Transverse colon (tissue), 4 donors: ENCODE results near the gene RPE65. TPM values are rescaled to one million over a fixed set of nuclear protein-coding genes. Genes with fewer than 3 reads are reported as not detected.

Experiments
- DNase-seq: peaks from one replicate; pipeline ENCODE4 v3.0.0-alpha.2; 2019
- H3K27ac ChIP-seq, 4 donors: fragments of 200-600 bp; sonication (generic); 2 replicates each; pipeline ENCODE4 v1.5.1; 2016 to 2018; ENCODE audit warnings: inconsistent platforms in 4 of 4
- H3K27me3 ChIP-seq: fragments of 200-600 bp; sonication (generic); 2 replicates; pipeline ENCODE4 v1.5.1; 2017; ENCODE audit warnings: inconsistent platforms
- H3K36me3 ChIP-seq, 4 donors: fragments of 200-600 bp; sonication (generic); 2 replicates each; pipeline ENCODE4 v1.5.1; 2017 to 2019; ENCODE audit warnings: inconsistent platforms in 4 of 4
- H3K4me1 ChIP-seq, 4 donors: fragments of 200-600 bp; sonication (generic); 2 replicates each; pipeline ENCODE4 v1.5.1; 2017 to 2020; ENCODE audit warnings: inconsistent platforms in 4 of 4
- H3K4me3 ChIP-seq, 4 donors: fragments of 200-600 bp; sonication (generic); 1 replicate in 1 of 4; 2 replicates in 3 of 4; pipeline versions ENCODE4 v1.5.1 to v1.6.1; 2017 to 2019; ENCODE audit warnings: inconsistent platforms in 4 of 4
- H3K9me3 ChIP-seq, 2 donors: fragments of 200-600 bp; sonication (generic); 2 replicates each; pipeline ENCODE4 v1.5.1; 2017 to 2019; ENCODE audit warnings: inconsistent platforms in 2 of 2
- EP300 ChIP-seq: sonication (generic); formaldehyde crosslinking; IDR thresholded peaks from one replicate; pipeline ENCODE4 v1.6.1; 2017; ENCODE audit warnings: antibody characterized with exemption, low read depth
- POLR2A ChIP-seq: fragments of 450-650 bp; IDR thresholded peaks from one replicate; pipeline ENCODE4 v1.6.1; 2016; ENCODE audit warnings: antibody characterized with exemption, mild to moderate bottlenecking, moderate library complexity
- POLR2AphosphoS5 ChIP-seq, 3 donors: sonication (generic); formaldehyde crosslinking; IDR thresholded peaks; one replicate each; pipeline ENCODE4 v1.6.1; 2016; ENCODE audit warnings: antibody characterized with exemption in 3 of 3
- WGBS, 2 donors: methylation state at CpG; one replicate each; pipeline ENCODE4 v1.1.5; 2018; ENCODE audit warnings: low coverage in 1 of 2; 5-methylcytosine and 5-hydroxymethylcytosine counted together
- in situ Hi-C, 4 donors: fragments of 200-750 bp; cut with MboI; loops; one replicate each; pipeline versions ENCODE4 v1.15.0 to v1.15.1; 2017; ENCODE audit warnings: low sequenced_read_pairs in 3 of 4, low pct_ligation_motif_present in 1 of 4, low pct_unique_long_range_greater_than_20kb in 1 of 4
- intact Hi-C: fragments of 100-400 bp; cut with DNase I; formaldehyde crosslinking; loops from one replicate; pipeline ENCODE4 v1.15.1; 2023; ENCODE audit warnings: low total_unique reads
- total RNA-seq, 4 donors: library from RNA; depleted of rRNA; stranded (reverse); fragments of >200 nt; gene quantifications; one replicate each; pipeline ENCODE4 v1.1.0, GENCODE V29; 2016
- TF ChIP-seq, protein P1 (sequence below), 5 experiments: fragments of 200-600 bp in 3 of 5; fragments of 450-650 bp in 2 of 5; sonication (generic) in 3 of 5; IDR thresholded peaks; 1 replicate in 2 of 5; 2 replicates in 3 of 5; pipeline ENCODE4 v1.5.1; 2016 to 2017; ENCODE audit warnings: antibody characterized with exemption in 5 of 5, inconsistent platforms in 3 of 5, mild to moderate bottlenecking in 2 of 5, moderate library complexity in 1 of 5

RPE65 gene
- not detected for total RNA-seq

DNA sequence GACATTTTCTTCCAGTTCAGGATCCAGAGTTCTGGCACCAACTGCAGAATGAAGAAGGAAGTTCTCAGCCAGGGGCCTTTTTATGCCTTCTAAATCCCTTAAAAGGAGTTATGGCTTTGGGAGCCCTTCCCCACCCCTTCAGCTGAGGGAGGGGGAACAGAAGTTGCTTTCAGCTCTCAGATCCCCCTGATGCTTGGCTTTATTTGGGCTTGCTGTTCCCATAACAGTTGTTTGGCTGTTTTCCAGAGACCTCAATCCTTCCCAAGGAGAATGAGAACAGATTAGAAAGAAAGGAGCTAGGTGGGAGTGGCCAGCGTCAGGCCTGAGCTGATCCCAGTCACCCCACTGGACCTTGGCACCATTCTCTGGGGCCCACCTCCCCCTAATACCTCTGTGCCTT, at the start of gene RPE65:
Gene RPE65 (minus strand): TSS at position 54 of the 400 bp plus-strand sequence. CDS start 49 bp downstream, at position 5.
- intact Hi-C loops: no loop called here
- TF ChIP-seq POLR2AphosphoS5 (IDR thresholded peaks at IDR 0.05) (no peak), POLR2A (no peak), EP300 (no peak)
- TF ChIP-seq, protein P1, sequence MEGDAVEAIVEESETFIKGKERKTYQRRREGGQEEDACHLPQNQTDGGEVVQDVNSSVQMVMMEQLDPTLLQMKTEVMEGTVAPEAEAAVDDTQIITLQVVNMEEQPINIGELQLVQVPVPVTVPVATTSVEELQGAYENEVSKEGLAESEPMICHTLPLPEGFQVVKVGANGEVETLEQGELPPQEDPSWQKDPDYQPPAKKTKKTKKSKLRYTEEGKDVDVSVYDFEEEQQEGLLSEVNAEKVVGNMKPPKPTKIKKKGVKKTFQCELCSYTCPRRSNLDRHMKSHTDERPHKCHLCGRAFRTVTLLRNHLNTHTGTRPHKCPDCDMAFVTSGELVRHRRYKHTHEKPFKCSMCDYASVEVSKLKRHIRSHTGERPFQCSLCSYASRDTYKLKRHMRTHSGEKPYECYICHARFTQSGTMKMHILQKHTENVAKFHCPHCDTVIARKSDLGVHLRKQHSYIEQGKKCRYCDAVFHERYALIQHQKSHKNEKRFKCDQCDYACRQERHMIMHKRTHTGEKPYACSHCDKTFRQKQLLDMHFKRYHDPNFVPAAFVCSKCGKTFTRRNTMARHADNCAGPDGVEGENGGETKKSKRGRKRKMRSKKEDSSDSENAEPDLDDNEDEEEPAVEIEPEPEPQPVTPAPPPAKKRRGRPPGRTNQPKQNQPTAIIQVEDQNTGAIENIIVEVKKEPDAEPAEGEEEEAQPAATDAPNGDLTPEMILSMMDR (IDR thresholded peaks at IDR 0.05): no peak
- in situ Hi-C loops: loop anchor here in 3 of 4 donors (25.0 kb wide), 3 partner anchors 338 to 1312 kb away; no protein-coding TSS in a partner anchor

DNA sequence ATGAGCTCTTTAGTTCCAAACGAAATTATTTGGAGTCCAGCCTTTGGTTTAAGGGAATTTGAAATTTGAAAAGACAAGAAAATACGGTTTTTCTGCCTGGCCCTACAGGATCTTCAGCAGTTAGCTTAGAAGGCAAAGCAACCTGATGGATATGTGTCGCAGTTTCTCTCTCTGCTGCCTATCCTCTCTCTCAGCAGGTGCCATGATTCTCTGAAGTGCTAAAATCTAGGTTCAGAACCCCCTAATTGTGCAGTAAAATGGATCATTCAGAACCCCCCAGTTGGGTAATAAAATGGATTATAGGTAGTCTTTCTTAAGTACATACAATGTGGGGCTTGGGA, 47.6 kb upstream of the RPE65 start:
- no peak for DNase-seq
- intact Hi-C loops: no loop called here
- Histone ChIP-seq H3K9me3 (no peaks in the 10 kb centered on the region), H3K27ac (peak overlapping the region in 2 of 4 donors; percentile 22 to 45), H3K36me3 (no peaks in the 10 kb centered on the region), H3K27me3 (no peaks in the 10 kb centered on the region), H3K4me3 (peak overlapping the region; percentile 30 to 55 (median 46)), H3K4me1 (peaks cover 4 to 29% (median 10%) of the 10 kb centered on the region in 4 donors)
- WGBS, 2 donors: 8 to 10% methylated on average over 2 to 3 of the region's 3 CpGs
- in situ Hi-C loops: no loop called here
- TF ChIP-seq POLR2AphosphoS5 (IDR thresholded peaks at IDR 0.05): no peak
- TF ChIP-seq EP300: no peak
- TF ChIP-seq, protein P1 (IDR thresholded peaks at IDR 0.05): no peak
- TF ChIP-seq POLR2A: no peak

More for the DNA sequence above, at the start of gene RPE65:
- no peaks in the 10 kb centered on the region for H3K36me3 ChIP-seq
- no peak within 1 kb of the TSS for H3K4me3 ChIP-seq
- H3K9me3 ChIP-seq: no peaks in the 10 kb centered on the region
- DNase-seq: no peak
- 29 to 44% methylated on average over 1 of the region's 1 CpG for WGBS, 2 donors
- H3K27ac ChIP-seq: no peak within 1 kb of the TSS
- H3K4me1 ChIP-seq: no peaks in the 10 kb centered on the region
- no peaks in the 10 kb centered on the region for H3K27me3 ChIP-seq

DNA sequence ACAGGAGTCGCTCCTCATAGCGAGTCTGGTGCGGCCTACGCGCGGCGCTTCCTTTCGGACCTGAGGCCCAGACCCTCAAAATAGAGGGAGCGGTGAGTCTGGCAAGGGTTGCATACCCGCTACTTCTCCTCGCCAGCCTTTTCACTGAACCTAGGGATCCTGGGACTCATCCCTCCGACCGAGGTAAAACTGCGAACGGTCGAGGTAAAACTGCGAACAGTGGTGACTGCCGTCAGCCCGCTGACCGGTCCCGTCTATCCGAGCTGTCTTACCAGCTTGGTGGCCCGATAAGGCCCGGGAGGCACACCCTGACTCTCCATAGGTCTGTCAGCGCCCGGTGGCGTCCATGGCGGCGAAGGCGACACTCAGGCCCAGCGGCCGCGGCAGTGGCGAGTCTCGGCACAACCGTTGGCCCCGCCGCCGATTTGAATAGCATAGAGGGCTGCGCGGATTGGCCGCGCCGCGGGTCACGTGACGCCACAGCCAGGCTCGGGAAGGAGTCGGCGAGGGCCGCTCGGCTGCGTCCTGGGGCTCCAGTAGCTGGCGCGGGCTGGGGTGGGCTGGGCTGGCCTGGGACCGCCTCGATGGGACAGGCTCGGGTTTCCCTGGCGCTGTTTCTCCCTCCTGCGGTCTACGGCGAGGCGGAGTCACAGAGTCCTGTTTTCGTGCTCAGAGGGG, 47.1 kb upstream of the RPE65 start, which contains the start of gene DEPDC1:
Gene DEPDC1 (minus strand): TSS at position 403 of the 678 bp plus-strand sequence. CDS start 83 bp downstream, at position 320.
- 0% methylated on average over 47 of the region's 64 CpGs; no CpG with 5 or more reads in 1 of the 2 donors for whole genome bisulfite sequencing, 2 donors
- peak within 1 kb of the TSS in 3 of 4 donors; percentile 19 to 45 (median 22) for H3K27ac ChIP-seq
- DNase-seq: peak; percentile 94
- H3K4me3 ChIP-seq: peak within 1 kb of the TSS; percentile 30 to 55 (median 46)
- peaks cover 4 to 31% (median 10%) of the 10 kb centered on the region in 4 donors for H3K4me1 ChIP-seq
- H3K36me3 ChIP-seq: no peaks in the 10 kb centered on the region
- in situ Hi-C loops: no loop called here
- H3K27me3 ChIP-seq: no peaks in the 10 kb centered on the region
- H3K9me3 ChIP-seq: no peaks in the 10 kb centered on the region
- TF ChIP-seq, protein P1 (IDR thresholded peaks at IDR 0.05): peak in 1 of 5 experiments; percentile 13
- TF ChIP-seq POLR2AphosphoS5 (IDR thresholded peaks at IDR 0.05): peak in 1 of 3 donors; percentile 18
- TF ChIP-seq POLR2A: no peak
- intact Hi-C loops: no loop called here

DNA sequence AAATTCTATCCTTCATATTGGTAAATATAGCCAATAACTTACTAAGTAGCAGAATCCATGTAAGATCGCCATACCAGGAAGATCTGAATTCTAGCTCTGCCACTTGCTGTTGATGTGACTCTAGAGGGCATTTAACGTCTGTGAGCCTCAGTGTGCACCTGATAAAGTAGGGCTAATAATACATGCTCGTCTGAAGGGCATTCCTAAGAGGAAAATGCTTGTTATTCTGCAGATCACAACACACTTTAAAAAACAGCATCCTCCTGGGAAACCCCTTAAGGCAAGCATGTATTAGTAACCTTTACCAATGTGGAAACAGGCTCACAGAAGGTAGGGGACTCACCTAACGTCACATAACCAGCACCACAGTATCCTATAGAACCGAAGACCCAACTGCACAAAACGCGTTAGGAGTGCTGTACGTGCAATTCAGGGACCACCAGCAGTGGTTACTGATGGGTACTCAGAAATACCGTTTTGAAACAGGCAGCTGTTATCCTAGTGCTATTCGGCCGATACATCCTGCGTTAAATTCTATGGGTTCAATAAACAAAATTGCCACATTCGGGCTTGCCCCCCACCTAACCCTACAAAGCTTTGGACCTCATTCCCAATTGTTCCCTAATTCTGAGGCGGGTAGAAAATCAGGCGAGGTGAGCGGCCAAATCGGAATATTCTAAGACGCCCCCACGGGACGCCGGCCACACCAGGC, 46.4 kb upstream of the RPE65 start:
- Histone ChIP-seq H3K27ac (peak overlapping the region in 3 of 4 donors; percentile 8 to 45 (median 19)), H3K9me3 (no peaks in the 10 kb centered on the region), H3K36me3 (no peaks in the 10 kb centered on the region), H3K27me3 (no peaks in the 10 kb centered on the region), H3K4me3 (peak overlapping the region; percentile 30 to 55 (median 46)), H3K4me1 (peaks cover 4 to 34% (median 10%) of the 10 kb centered on the region in 4 donors)
- intact Hi-C loops: no loop called here
- in situ Hi-C loops: no loop called here
- DNase-seq: no peak
- WGBS, 2 donors: 13% methylated on average over 9 to 20 of the region's 21 CpGs
- TF ChIP-seq EP300 (no peak), POLR2A (no peak), POLR2AphosphoS5 (IDR thresholded peaks at IDR 0.05) (no peak)
- TF ChIP-seq, protein P1 (IDR thresholded peaks at IDR 0.05): no peak
